Hepatocyte (in vitro differentiated cells): ENCODE results near the gene TMEM255B.
"Not testable (repeated sequence)": the region's sequence is repeated elsewhere in the genome, so short reads cannot be mapped to it uniquely, and the experiment has no call there.

Source experiments
- EZH2 ChIP-seq: fragments of 200-600 bp; sonication (generic); IDR thresholded peaks from 2 replicates; pipeline ENCODE4 v1.6.1; 2016; ENCODE audit warnings: antibody characterized with exemption, mild to moderate bottlenecking, borderline replicate concordance
- EZH2phosphoT487 ChIP-seq: fragments of 200-600 bp; sonication (generic); IDR thresholded peaks from one replicate; pipeline ENCODE4 v1.6.1; 2018; ENCODE audit warnings: antibody characterized with exemption, mild to moderate bottlenecking, low read depth, moderate library complexity; ENCODE audit not compliant: unreplicated experiment, severe bottlenecking

DNA sequence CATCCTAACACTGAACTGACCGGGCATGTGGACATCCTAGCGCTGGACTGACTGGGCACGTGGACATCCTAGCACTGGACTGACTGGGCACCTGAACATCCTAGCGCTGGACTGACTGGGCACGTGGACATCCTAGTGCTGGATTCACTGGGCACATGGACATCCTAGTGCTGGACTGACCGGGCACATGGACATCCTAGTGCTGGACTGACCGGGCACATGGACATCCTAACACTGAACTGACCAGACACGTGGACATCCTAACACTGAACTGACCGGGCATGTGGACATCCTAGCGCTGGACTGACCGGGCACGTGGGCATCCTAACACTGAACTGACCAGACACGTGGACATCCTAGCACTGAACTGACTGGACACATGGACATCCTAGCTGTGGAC lies 30.9 kb downstream of the TMEM255B start:
- TF ChIP-seq EZH2phosphoT487, EZH2: not testable (repeated sequence)
